ENCODE measurements around the gene TSNAX. TPM values are rescaled to one million over a fixed set of nuclear protein-coding genes. Genes with fewer than 3 reads are reported as not detected.

Gene TSNAX
- polyA plus RNA-seq, 3 donors: 62.6 to 69.1 (median 68.0) TPM

GRCh38 chr1:231594749-231595148, 66.3 kb downstream of the TSNAX start:
- DNase-seq (ENCODE audit: low read depth in 3 of 3, low spot score in 2 of 3): no peak

- DNase-seq (ENCODE audit: low read depth in 3 of 3, low spot score in 2 of 3): no peak
Measured at GRCh38 chr1:231596337-231596791, 67.9 kb downstream of the TSNAX start.

GRCh38 chr1:231597971-231598370, 69.5 kb downstream of the TSNAX start:
- DNase-seq (ENCODE audit: low read depth in 3 of 3, low spot score in 2 of 3): no peak

GRCh38 chr1:231600458-231600976, 72.0 kb downstream of the TSNAX start:
- DNase-seq (ENCODE audit: low read depth in 3 of 3, low spot score in 2 of 3): no peak

GRCh38 chr1:231601824-231602672, 73.6 kb downstream of the TSNAX start:
- DNase-seq (ENCODE audit: low read depth in 3 of 3, low spot score in 2 of 3): no peak

GRCh38 chr1:231602673-231602984, 74.2 kb downstream of the TSNAX start:
- DNase-seq (ENCODE audit: low read depth in 3 of 3, low spot score in 2 of 3): no peak

GRCh38 chr1:231603598-231604275, 75.3 kb downstream of the TSNAX start:
- no peak for DNase-seq (ENCODE audit: low read depth in 3 of 3, low spot score in 2 of 3)

GRCh38 chr1:231604276-231604621, 75.8 kb downstream of the TSNAX start:
- no peak for DNase-seq (ENCODE audit: low read depth in 3 of 3, low spot score in 2 of 3)

GRCh38 chr1:231605149-231606100, 77.0 kb downstream of the TSNAX start:
- DNase-seq (ENCODE audit: low read depth in 3 of 3, low spot score in 2 of 3): no peak

GRCh38 chr1:231606712-231607111, 78.2 kb downstream of the TSNAX start:
- no peak for DNase-seq (ENCODE audit: low read depth in 3 of 3, low spot score in 2 of 3)

GRCh38 chr1:231610388-231610787, 81.9 kb downstream of the TSNAX start:
- no peak for DNase-seq (ENCODE audit: low read depth in 3 of 3, low spot score in 2 of 3)

GRCh38 chr1:231611111-231611510, 82.6 kb downstream of the TSNAX start:
- DNase-seq (ENCODE audit: low read depth in 3 of 3, low spot score in 2 of 3): no peak

GRCh38 chr1:231611851-231612250, 83.4 kb downstream of the TSNAX start:
- no peak for DNase-seq (ENCODE audit: low read depth in 3 of 3, low spot score in 2 of 3)

GRCh38 chr1:231612393-231613089, 84.1 kb downstream of the TSNAX start:
- no peak for DNase-seq (ENCODE audit: low read depth in 3 of 3, low spot score in 2 of 3)

- no peak for DNase-seq (ENCODE audit: low read depth in 3 of 3, low spot score in 2 of 3)
Measured at GRCh38 chr1:231613419-231614349, 85.2 kb downstream of the TSNAX start.

Measured in right renal cortex interstitium (tissue), 3 donors.